Smooth muscle cell (in vitro differentiated cells): Measurements from ENCODE around the gene ISYNA1. TPM values are rescaled to one million over a fixed set of nuclear protein-coding genes. Genes with fewer than 3 reads are reported as not detected.
"Not testable (repeated sequence)": the region's sequence is repeated elsewhere in the genome, so short reads cannot be mapped to it uniquely, and the experiment has no call there.

Experiments used
- DNase-seq: peaks from one replicate; lab custom pipeline; 2025; ENCODE audit not compliant: unreplicated experiment; lab: John Stamatoyannopoulos, UW
- H2AFZ ChIP-seq: fragments of 200-600 bp; sonication (generic); 2 replicates; pipeline ENCODE4 v1.6.0; 2016; ENCODE audit warnings: antibody characterized with exemption, low read depth, mild to moderate bottlenecking
- H3F3A ChIP-seq: fragments of 200-600 bp; sonication (generic); 2 replicates; pipeline ENCODE4 v1.6.0; 2017; ENCODE audit warnings: antibody characterized with exemption, low read depth
- H3K27ac ChIP-seq: fragments of 200-600 bp; sonication (generic); 2 replicates; pipeline ENCODE4 v1.5.1; 2016; ENCODE audit warnings: low read depth, mild to moderate bottlenecking
- H3K27me3 ChIP-seq: fragments of 200-600 bp; sonication (generic); 2 replicates; pipeline ENCODE4 v1.6.1; 2016; ENCODE audit warnings: low read depth, mild to moderate bottlenecking
- H3K36me3 ChIP-seq: fragments of 200-600 bp; sonication (generic); 2 replicates; pipeline ENCODE4 v1.5.1; 2016; ENCODE audit warnings: low read depth
- H3K4me1 ChIP-seq: fragments of 200-600 bp; sonication (generic); 2 replicates; pipeline ENCODE4 v1.5.1; 2016; ENCODE audit warnings: low read depth
- H3K4me2 ChIP-seq: fragments of 200-600 bp; sonication (generic); 2 replicates; pipeline ENCODE4 v1.6.0; 2016; ENCODE audit warnings: mild to moderate bottlenecking
- H3K4me3 ChIP-seq: fragments of 200-600 bp; sonication (generic); 2 replicates; pipeline ENCODE4 v1.5.1; 2016; ENCODE audit warnings: mild to moderate bottlenecking
- H3K79me2 ChIP-seq: fragments of 200-600 bp; sonication (generic); 2 replicates; pipeline ENCODE4 v1.6.0; 2016; ENCODE audit warnings: low read depth, mild to moderate bottlenecking
- H3K9ac ChIP-seq: fragments of 200-600 bp; sonication (generic); 2 replicates; pipeline ENCODE4 v1.6.0; 2016; ENCODE audit warnings: low read depth
- H3K9me3 ChIP-seq: fragments of 200-600 bp; sonication (generic); replicated peaks from 2 replicates; pipeline ENCODE4 v1.5.1; 2016; ENCODE audit warnings: low read depth
- H4K20me1 ChIP-seq: fragments of 200-600 bp; sonication (generic); 2 replicates; pipeline ENCODE4 v1.6.0; 2016; ENCODE audit warnings: low read depth
- CTCF ChIP-seq: fragments of 200-600 bp; sonication (generic); IDR thresholded peaks from 2 replicates; pipeline ENCODE4 v1.5.1; 2017; ENCODE audit warnings: borderline replicate concordance, mild to moderate bottlenecking, antibody characterized with exemption; ENCODE audit not compliant: insufficient read depth, poor library complexity, severe bottlenecking
- WGBS: methylation state at CpG from one replicate; pipeline ENCODE4 v1.1.7; 2016; ENCODE audit warnings: low lambda C conversion rate; 5-methylcytosine and 5-hydroxymethylcytosine counted together
- polyA plus RNA-seq: library from polyadenylated mRNA; unstranded; fragments of >200 nt; fragmentation: Nextera tagmentation; extraction: Ambion mirVana; gene quantifications from 2 replicates; pipeline ENCODE4 v1.2.1, GENCODE V29; 2016
- total RNA-seq: library from RNA; depleted of rRNA; stranded (reverse); fragments of >200 nt; gene quantifications from 2 replicates; pipeline ENCODE4 v1.2.3, GENCODE V29; 2014

The ISYNA1 gene
- total and polyA plus RNA-seq, 2 experiments from 2014 or later, result 56.9 to 60.1 TPM

GRCh38 chr19:18412610-18413239 is 25.2 kb downstream of the ISYNA1 start:
- Histone ChIP-seq H3K36me3 (no peaks in the 10 kb centered on the region), H4K20me1 (no peaks in the 10 kb centered on the region), H3K4me3 (no peak overlapping the region), H3F3A (no peaks in the 10 kb centered on the region), H3K27me3 (no peaks in the 10 kb centered on the region), H3K4me1 (peaks cover 3% of the 10 kb centered on the region), H3K79me2 (no peaks in the 10 kb centered on the region), H3K9me3 (no peaks in the 10 kb centered on the region), H3K27ac (no peak overlapping the region), H2AFZ (no peak overlapping the region), H3K4me2 (no peak overlapping the region), H3K9ac (no peak overlapping the region)
- DNase-seq, result no peak
- TF ChIP-seq CTCF, result no peak
- WGBS, result 90% methylated on average over 14 of the region's 16 CpGs

- TF ChIP-seq CTCF, result peak; percentile 26
- DNase-seq, result no peak
- Histone ChIP-seq H3K4me3 (no peak overlapping the region), H3K79me2 (no peaks in the 10 kb centered on the region), H2AFZ (no peak overlapping the region), H3K9ac (no peak overlapping the region), H3K36me3 (no peaks in the 10 kb centered on the region), H3K9me3 (no peaks in the 10 kb centered on the region), H4K20me1 (no peaks in the 10 kb centered on the region), H3K4me2 (no peak overlapping the region), H3K4me1 (no peaks in the 10 kb centered on the region), H3K27ac (no peak overlapping the region), H3K27me3 (no peaks in the 10 kb centered on the region), H3F3A (no peaks in the 10 kb centered on the region)
- 62% methylated on average over 10 of the region's 10 CpGs for WGBS
These were observed 29.9 kb downstream of the ISYNA1 start for GRCh38 chr19:18408053-18408476.

DNA sequence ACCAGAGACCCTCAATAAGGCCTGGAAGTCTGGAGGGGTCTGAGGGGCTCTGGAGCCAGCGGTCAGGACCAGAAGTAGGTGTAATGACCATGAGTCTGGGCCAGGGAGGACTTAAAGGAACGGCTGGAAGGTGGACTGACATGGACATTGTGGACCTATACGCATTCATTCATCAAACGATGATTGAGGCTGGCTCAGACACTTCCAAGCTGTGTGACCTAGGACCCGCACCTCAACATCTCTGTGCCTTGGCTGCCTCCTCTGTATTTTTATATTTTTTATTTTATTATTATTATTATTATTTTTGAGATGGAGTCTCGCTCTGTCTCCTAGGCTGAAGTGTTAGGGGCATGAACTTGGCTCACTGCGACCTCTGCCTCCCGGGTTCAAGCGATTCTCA is 31.2 kb downstream of the ISYNA1 start:
- Histone ChIP-seq H3K9ac (no peak overlapping the region), H4K20me1 (no peaks in the 10 kb centered on the region), H3K9me3 (no peaks in the 10 kb centered on the region), H3K79me2 (no peaks in the 10 kb centered on the region), H3K4me2 (no peak overlapping the region), H3K36me3 (no peaks in the 10 kb centered on the region), H3K4me1 (no peaks in the 10 kb centered on the region), H3K27ac (no peak overlapping the region), H3K4me3 (no peak overlapping the region), H3K27me3 (no peaks in the 10 kb centered on the region), H3F3A (no peaks in the 10 kb centered on the region), H2AFZ (no peak overlapping the region)
- DNase-seq, result no peak
- 97% methylated on average over 9 of the region's 9 CpGs for WGBS
- no peak for TF ChIP-seq CTCF

GRCh38 chr19:18405754-18406153 is 32.2 kb downstream of the ISYNA1 start:
- H3K27ac ChIP-seq, H3K79me2 ChIP-seq, H3K36me3 ChIP-seq, H3K9me3 ChIP-seq, H3K4me1 ChIP-seq, H3K4me3 ChIP-seq, H3F3A ChIP-seq, DNase-seq, H2AFZ ChIP-seq, H3K9ac ChIP-seq, H4K20me1 ChIP-seq, H3K4me2 ChIP-seq, H3K27me3 ChIP-seq: not testable (repeated sequence)
- WGBS, result 93% methylated on average over 11 of the region's 11 CpGs

DNA sequence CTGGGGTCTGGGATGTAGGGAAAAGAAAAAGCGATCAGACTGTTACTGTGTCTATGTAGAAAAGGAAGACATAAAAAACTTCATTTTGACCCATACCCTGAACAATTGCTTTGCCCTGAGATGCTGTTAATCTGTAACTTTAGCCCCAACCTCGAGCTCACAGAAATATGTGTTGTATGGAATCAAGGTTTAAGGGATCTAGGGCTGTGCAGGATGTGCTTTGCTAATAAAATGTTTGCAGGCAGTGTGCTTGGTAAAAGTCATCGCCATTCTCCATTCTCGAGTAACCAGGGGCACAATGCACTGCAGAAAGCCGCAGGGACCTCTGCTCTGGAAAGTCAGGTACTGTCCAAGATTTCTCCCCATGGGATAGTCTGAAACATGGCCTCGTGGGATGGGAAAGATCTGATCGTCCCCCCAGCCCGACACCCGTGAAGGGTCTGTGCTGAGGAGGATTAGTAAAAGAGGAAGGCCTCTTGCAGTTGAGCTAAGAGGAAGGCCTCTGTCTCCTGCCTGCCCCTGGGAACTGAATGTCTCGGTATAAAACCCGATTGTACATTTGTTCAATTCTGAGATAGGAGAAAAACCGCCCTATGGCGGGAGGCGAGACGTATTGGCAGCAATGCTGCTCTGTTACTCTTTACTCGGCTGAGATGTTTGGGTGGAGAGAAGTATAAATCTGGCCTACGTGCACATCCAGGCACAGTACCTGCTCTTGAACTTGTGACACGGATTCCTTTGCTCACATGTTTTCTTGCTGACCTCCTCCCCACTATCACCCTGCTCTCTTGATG is 35.3 kb downstream of the ISYNA1 start:
- H3K27ac ChIP-seq, H3K79me2 ChIP-seq, H3K9ac ChIP-seq, H2AFZ ChIP-seq, H3K4me2 ChIP-seq, H3F3A ChIP-seq, H3K9me3 ChIP-seq, H3K36me3 ChIP-seq, H4K20me1 ChIP-seq, H3K27me3 ChIP-seq, H3K4me1 ChIP-seq, DNase-seq: not testable (repeated sequence)
- 86% methylated on average over 18 of the region's 18 CpGs for WGBS
- peak overlapping the region; percentile 8 for H3K4me3 ChIP-seq
